Common myeloid progenitor, CD34-positive (primary cell): Measurements from ENCODE around the gene HUNK.

ENCODE experiments used
- CTCF ChIA-PET: fragments of 350-600 bp; sonication (Branson Sonifier 250); formaldehyde crosslinking; loops from one replicate; lab custom pipeline; 2021; ENCODE audit warnings: antibody characterized with exemption; lab: Charles Lee
- POLR2A ChIA-PET: fragments of 350-600 bp; sonication (Branson Sonifier 250); formaldehyde crosslinking; loops from one replicate; lab custom pipeline; 2021; ENCODE audit warnings: antibody characterized with exemption; lab: Charles Lee
- DNase-seq, 3 donors: peaks; one replicate each; pipeline versions ENCODE4 v3.0.0 to v3.0.0-alpha.2; 2013
- H3K27ac ChIP-seq, 2 experiments: 1 replicate in 1 of 2; 2 replicates in 1 of 2; pipeline ENCODE4 v1.7.0; 2013; ENCODE audit warnings: inconsistent platforms in 2 of 2, low read length in 2 of 2, mild to moderate bottlenecking in 2 of 2, low read depth in 1 of 2, moderate library complexity in 1 of 2; ENCODE audit not compliant: severe bottlenecking in 2 of 2, insufficient read depth in 1 of 2, poor library complexity in 1 of 2
- H3K27me3 ChIP-seq, 5 experiments: replicated peaks in 2 of 5; 1 replicate in 3 of 5; 2 replicates in 2 of 5; pipeline versions ENCODE4 v1.6.1 to v1.7.0; 2013; ENCODE audit warnings: low read length in 4 of 5, mild to moderate bottlenecking in 2 of 5, moderate library complexity in 2 of 5, inconsistent platforms in 1 of 5; ENCODE audit not compliant: insufficient read depth in 5 of 5, control insufficient read depth in 4 of 5
- H3K36me3 ChIP-seq, 4 experiments: 1 replicate in 2 of 4; 2 replicates in 2 of 4; pipeline versions ENCODE4 v1.6.1 to v1.7.0; 2013; ENCODE audit warnings: low read length in 3 of 4, control low read depth in 1 of 4, mild to moderate bottlenecking in 1 of 4; ENCODE audit not compliant: control insufficient read depth in 4 of 4, insufficient read depth in 4 of 4
- H3K4me1 ChIP-seq, 4 experiments: 1 replicate in 3 of 4; 2 replicates in 1 of 4; pipeline versions ENCODE4 v1.6.1 to v1.7.1; 2013; ENCODE audit warnings: low read length in 3 of 4, mild to moderate bottlenecking in 3 of 4, control low read depth in 1 of 4, inconsistent platforms in 1 of 4, moderate library complexity in 1 of 4; ENCODE audit not compliant: control insufficient read depth in 4 of 4, insufficient read depth in 4 of 4; ENCODE audit errors: control extremely low read depth in 1 of 4
- H3K4me3 ChIP-seq, 7 experiments: 1 replicate in 4 of 7; 2 replicates in 3 of 7; pipeline versions ENCODE4 v1.5.1 to v1.7.0; 2013; ENCODE audit warnings: mild to moderate bottlenecking in 7 of 7, low read length in 6 of 7, moderate library complexity in 6 of 7, inconsistent platforms in 2 of 7, low read depth in 2 of 7, control low read depth in 1 of 7; ENCODE audit not compliant: insufficient read depth in 4 of 7, control insufficient read depth in 1 of 7; ENCODE audit errors: extremely low read depth in 1 of 7
- H3K9me3 ChIP-seq, 5 experiments: 1 replicate in 4 of 5; 2 replicates in 1 of 5; pipeline versions ENCODE4 v1.6.1 to v1.7.1; 2013; ENCODE audit warnings: low read length in 4 of 5, mild to moderate bottlenecking in 2 of 5, inconsistent platforms in 1 of 5, low read depth in 1 of 5, moderate library complexity in 1 of 5; ENCODE audit not compliant: control insufficient read depth in 4 of 5, insufficient read depth in 2 of 5; ENCODE audit errors: control extremely low read depth in 1 of 5
- WGBS: methylation state at CpG from one replicate; pipeline ENCODE4 v1.1.5; 2013; ENCODE audit not compliant: insufficient coverage; 5-methylcytosine and 5-hydroxymethylcytosine counted together

The HUNK gene

DNA sequence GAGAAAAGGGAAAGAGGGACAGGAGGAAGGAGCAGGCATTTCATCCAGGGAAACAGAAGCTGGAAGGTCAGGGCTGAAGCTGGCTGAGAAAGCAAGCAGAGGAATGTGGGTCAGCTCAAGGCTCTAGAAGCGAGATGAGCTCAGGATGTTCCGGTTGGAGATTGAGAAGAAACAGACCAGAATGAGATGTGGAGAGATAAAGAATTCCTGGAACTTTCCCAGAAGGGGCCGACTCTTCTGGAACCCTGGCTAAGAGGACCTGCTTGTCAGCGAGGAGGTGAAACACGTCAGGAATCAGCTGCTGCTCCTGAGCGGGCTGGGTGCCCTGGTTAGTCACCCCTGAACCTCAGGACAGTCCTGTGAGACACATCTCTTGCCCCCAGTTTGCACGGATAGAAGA is 75.9 kb downstream of the HUNK start:
- no peak overlapping the region for H3K4me3 ChIP-seq
- 96% methylated on average over 6 of the region's 7 CpGs for WGBS
- no peaks in the 10 kb centered on the region for H3K9me3 ChIP-seq
- no peak overlapping the region for H3K27ac ChIP-seq
- peaks cover 0 to 3% (median 0%) of the 10 kb centered on the region in 5 experiments for H3K27me3 ChIP-seq
- H3K36me3 ChIP-seq: no peaks in the 10 kb centered on the region
- POLR2A ChIA-PET: no interaction called here
- no peak for DNase-seq
- CTCF ChIA-PET: no interaction called here
- no peaks in the 10 kb centered on the region for H3K4me1 ChIP-seq

DNA sequence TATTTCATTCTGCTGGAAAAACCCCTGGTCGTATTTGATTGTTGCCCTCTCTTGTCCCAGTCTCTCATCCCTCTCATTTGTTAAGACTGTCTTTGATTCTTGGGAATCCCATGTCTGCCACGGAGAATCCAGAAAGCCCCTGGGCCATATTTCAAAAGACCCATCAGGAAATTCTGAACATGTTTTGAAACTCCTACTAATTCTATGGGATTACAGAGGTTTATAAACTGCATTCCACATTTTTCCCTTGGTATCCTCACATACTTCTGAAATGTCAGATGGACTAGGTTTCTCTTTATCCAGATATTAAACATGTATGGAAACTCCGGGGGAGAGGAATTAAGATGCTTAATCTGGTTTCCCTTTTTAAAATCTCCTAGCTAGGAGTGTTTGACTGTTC is 80.0 kb downstream of the HUNK start:
- H3K4me3 ChIP-seq: no peak overlapping the region
- WGBS: 75% methylated on average over 1 of the region's 3 CpGs
- CTCF ChIA-PET: no interaction called here
- H3K27me3 ChIP-seq: no peaks in the 10 kb centered on the region
- POLR2A ChIA-PET: interaction anchor here (0.6 kb wide), 1 partner anchor 22 kb away, joined by 3 read pairs; no protein-coding TSS in a partner anchor
- no peaks in the 10 kb centered on the region for H3K4me1 ChIP-seq
- H3K9me3 ChIP-seq: no peaks in the 10 kb centered on the region
- no peak overlapping the region for H3K27ac ChIP-seq
- no peak for DNase-seq
- no peaks in the 10 kb centered on the region for H3K36me3 ChIP-seq

DNA sequence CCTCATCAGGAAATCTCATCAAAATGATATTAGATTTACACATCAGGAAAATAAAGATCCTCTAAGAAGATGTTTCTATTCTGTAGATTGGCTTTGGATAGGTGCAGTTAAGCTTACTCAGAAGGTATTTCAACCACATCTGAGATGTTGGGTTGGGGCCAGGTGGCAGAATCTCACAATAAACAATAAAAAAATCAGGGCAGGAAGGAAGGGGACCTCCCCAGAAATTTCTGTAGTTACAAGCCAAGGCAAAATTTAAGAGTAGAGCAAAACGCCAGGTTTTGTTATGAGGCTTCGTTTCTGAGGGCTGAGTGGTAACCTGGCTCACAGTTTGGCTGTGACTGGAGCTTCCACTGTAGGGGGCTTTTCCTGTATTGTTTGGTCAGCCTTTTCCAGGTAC is 84.8 kb downstream of the HUNK start:
- Histone ChIP-seq H3K27me3 (no peaks in the 10 kb centered on the region), H3K4me1 (no peaks in the 10 kb centered on the region), H3K9me3 (no peaks in the 10 kb centered on the region), H3K4me3 (no peak overlapping the region), H3K27ac (no peak overlapping the region), H3K36me3 (no peaks in the 10 kb centered on the region)
- no peak for DNase-seq
- WGBS: 100% methylated on average over 2 of the region's 2 CpGs
- POLR2A ChIA-PET: no interaction called here
- CTCF ChIA-PET: no interaction called here

DNA sequence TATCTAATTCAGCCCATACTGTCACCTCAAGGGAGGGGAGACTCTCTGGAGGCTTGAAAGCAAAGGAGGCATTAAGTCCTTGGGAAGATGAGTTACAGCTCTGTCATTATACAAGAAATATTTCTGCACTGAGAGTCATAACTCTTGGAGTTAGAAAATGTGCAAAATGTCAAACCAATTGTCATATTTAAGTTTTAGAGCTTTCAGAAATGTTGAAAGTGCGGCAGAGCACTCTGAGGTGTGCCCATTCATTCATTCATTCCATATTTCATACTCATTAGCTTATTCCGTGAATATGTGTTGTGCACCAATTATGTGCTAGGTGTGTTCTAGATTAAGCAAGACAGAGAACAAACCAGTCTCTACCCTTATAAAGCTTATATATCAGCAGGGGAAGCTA is 87.1 kb downstream of the HUNK start:
- no CpG with 5 or more reads among the region's 2 CpGs for WGBS
- DNase-seq: no peak
- POLR2A ChIA-PET: no interaction called here
- Histone ChIP-seq H3K27ac (no peak overlapping the region), H3K9me3 (no peaks in the 10 kb centered on the region), H3K27me3 (no peaks in the 10 kb centered on the region), H3K36me3 (no peaks in the 10 kb centered on the region), H3K4me3 (no peak overlapping the region), H3K4me1 (no peaks in the 10 kb centered on the region)
- CTCF ChIA-PET: no interaction called here

DNA sequence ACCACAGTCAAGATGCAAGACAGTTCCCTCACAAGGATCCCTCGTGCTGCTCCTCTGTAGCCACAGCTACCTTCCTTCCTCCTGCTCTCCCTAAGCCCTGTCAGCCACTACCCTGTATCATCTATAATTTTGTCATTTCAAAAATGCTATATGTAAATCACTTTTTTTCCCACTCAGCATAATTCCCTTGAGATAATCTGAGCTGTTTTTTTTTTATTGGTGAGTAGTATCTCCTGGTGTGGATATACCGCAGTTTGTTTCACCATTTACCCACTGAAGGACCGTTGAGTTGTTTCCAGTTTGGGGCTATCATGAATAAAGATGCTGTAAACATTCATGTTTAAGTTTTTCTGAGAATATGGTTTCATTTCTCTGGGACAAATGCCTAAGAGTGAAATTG is 88.2 kb downstream of the HUNK start:
- CTCF ChIA-PET: no interaction called here

DNA sequence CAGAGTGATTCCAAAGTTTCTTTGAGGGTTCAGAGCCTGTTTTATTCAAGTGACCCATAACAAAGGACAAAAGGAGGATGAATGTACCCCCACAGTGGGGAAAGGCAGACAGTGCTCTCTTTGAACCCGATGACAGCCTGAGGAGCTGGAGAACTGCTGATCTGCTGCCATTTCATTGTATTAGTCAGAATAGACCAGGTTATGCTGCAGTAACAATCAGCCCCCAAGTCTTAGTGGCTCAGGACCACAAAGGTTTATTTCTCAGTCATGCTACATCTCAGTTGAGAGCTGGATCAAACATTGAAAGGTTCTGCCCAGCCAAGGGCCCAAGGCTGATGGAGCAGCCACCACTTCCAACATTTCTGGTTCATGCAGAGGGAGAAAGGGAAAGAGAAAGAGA is 88.9 kb downstream of the HUNK start:
- 100% methylated on average over 1 of the region's 1 CpG for WGBS
- H3K27ac ChIP-seq: no peak overlapping the region
- CTCF ChIA-PET: no interaction called here
- DNase-seq: no peak
- no peak overlapping the region for H3K4me3 ChIP-seq
- POLR2A ChIA-PET: no interaction called here
- H3K4me1 ChIP-seq: no peaks in the 10 kb centered on the region
- H3K9me3 ChIP-seq: no peaks in the 10 kb centered on the region
- H3K27me3 ChIP-seq: peaks cover 0 to 2% (median 0%) of the 10 kb centered on the region in 5 experiments
- no peaks in the 10 kb centered on the region for H3K36me3 ChIP-seq

More for the DNA sequence above, 88.2 kb downstream of the HUNK start:
- H3K4me3 ChIP-seq: no peak overlapping the region
- H3K27me3 ChIP-seq: no peaks in the 10 kb centered on the region
- H3K9me3 ChIP-seq: no peaks in the 10 kb centered on the region
- WGBS: 63% methylated on average over 2 of the region's 3 CpGs
- no peaks in the 10 kb centered on the region for H3K4me1 ChIP-seq
- H3K36me3 ChIP-seq: no peaks in the 10 kb centered on the region
- no peak for DNase-seq
- POLR2A ChIA-PET: no interaction called here
- H3K27ac ChIP-seq: no peak overlapping the region

DNA sequence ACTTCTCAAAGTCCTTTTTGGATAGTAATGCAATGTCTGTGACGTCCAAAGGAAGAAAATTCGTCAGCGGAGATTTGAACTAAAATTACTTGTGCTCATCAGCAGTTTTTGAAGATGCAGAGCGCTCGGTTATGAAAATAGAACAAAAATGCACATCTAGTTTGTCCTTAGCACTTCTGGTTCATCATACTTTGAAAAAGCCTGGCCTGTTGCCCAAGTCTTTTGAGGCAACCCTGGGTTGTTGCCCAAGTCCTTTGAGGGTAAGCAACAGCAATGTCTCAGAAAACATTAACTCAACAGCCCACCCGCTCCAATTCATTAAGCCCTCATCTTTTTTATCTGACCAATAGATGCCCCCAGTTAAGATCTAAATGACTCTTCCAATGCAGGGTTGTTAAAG is 91.9 kb downstream of the HUNK start:
- CTCF ChIA-PET: no interaction called here
- H3K4me1 ChIP-seq: no peaks in the 10 kb centered on the region
- 98% methylated on average over 5 of the region's 6 CpGs for WGBS
- peaks cover 0 to 2% (median 0%) of the 10 kb centered on the region in 5 experiments for H3K27me3 ChIP-seq
- no peaks in the 10 kb centered on the region for H3K9me3 ChIP-seq
- H3K4me3 ChIP-seq: no peak overlapping the region
- POLR2A ChIA-PET: no interaction called here
- H3K36me3 ChIP-seq: no peaks in the 10 kb centered on the region
- no peak overlapping the region for H3K27ac ChIP-seq
- no peak for DNase-seq
